Activated CD8-positive, alpha-beta T cell treated with anti-CD3 and anti-CD28 coated beads, Interleukin-2, amount 10 ng/mL, durations not matched to agents 7 days and 5 days (primary cell): Measurements from ENCODE around the gene PRKAB2. TPM values are rescaled to one million over a fixed set of nuclear protein-coding genes. Genes with fewer than 3 reads are reported as not detected.
"Not testable (repeated sequence)": the region's sequence is repeated elsewhere in the genome, so short reads cannot be mapped to it uniquely, and the experiment has no call there.

Experiments used
- ATAC-seq: fragments of 150-1000 bp; cut with Tn5 transposase; one replicate; pipeline ENCODE4 v1.10.0; 2021; ENCODE audit warnings: moderate library complexity
- CTCF ChIA-PET: fragments of 350-600 bp; sonication (Branson Sonifier 250); formaldehyde crosslinking; loops from one replicate; lab custom pipeline; 2021; ENCODE audit warnings: antibody characterized with exemption; lab: Charles Lee
- POLR2A ChIA-PET: fragments of 350-600 bp; sonication (Branson Sonifier 250); formaldehyde crosslinking; loops from one replicate; lab custom pipeline; 2021; ENCODE audit warnings: antibody characterized with exemption; lab: Charles Lee
- DNase-seq: peaks from one replicate; pipeline ENCODE4 v3.0.0-alpha.2; 2020
- H3K27ac Mint-ChIP-seq: one replicate; pipeline ENCODE4 v1.8.0; 2021; ENCODE audit warnings: mild to moderate bottlenecking, mixed read lengths
- H3K27me3 Mint-ChIP-seq: one replicate; pipeline ENCODE4 v1.8.0; 2021; ENCODE audit warnings: low read depth, mixed read lengths
- H3K36me3 Mint-ChIP-seq: one replicate; pipeline ENCODE4 v1.8.0; 2021; ENCODE audit warnings: low read depth, mixed read lengths
- H3K4me1 Mint-ChIP-seq: one replicate; pipeline ENCODE4 v1.8.0; 2021; ENCODE audit warnings: low read depth, mixed read lengths
- H3K4me3 Mint-ChIP-seq: one replicate; pipeline ENCODE4 v1.8.0; 2021; ENCODE audit warnings: mild to moderate bottlenecking, mixed read lengths
- H3K9me3 Mint-ChIP-seq: one replicate; pipeline ENCODE4 v1.8.0; 2022; ENCODE audit warnings: mixed read lengths; ENCODE audit not compliant: insufficient read depth
- total RNA-seq, 2 experiments: library from RNA; stranded (reverse); gene quantifications; one replicate each; pipeline ENCODE4 v1.2.3, GENCODE V29; 2021

The PRKAB2 gene
- total RNA-seq, 2 experiments from 2014 or later, result 9.6 to 10.4 TPM

DNA sequence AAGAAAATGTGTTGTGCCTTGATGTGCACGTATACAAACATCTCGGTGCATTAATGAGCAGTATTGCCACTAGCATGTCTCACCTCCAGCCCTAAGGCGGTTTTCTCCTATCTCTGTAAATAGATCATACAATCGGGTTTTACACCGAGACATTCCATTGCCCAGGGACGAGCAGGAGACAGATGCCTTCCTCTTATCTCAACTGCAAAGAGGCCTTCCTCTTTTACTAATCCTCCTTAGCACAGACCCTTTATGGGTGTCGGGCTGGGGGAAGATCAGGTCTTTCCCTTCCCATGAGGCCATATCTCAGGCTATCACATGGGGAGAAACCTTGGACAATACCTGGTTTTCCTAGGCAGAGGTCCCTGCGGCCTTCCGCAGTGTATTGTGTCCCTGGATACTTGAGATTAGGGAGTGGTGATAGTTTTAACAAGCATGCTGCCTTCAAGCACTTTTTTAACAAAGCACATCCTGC, 65.8 kb downstream of the PRKAB2 start:
- ATAC-seq, H3K9me3 Mint-ChIP-seq, H3K4me3 Mint-ChIP-seq, DNase-seq, H3K36me3 Mint-ChIP-seq, H3K27ac Mint-ChIP-seq: not testable (repeated sequence)
- ChIA-PET CTCF (interaction anchor here (0.9 kb wide), 1 partner anchor 27 kb away, joined by 3 read pairs; no protein-coding TSS in a partner anchor), POLR2A (interaction anchor here (2.7 kb wide), 1 partner anchor 22 kb away, joined by 16 read pairs; no protein-coding TSS in a partner anchor)
- Mint-ChIP-seq H3K4me1 (peaks cover 20% of the 10 kb centered on the region), H3K27me3 (peaks cover 28% of the 10 kb centered on the region)

DNA sequence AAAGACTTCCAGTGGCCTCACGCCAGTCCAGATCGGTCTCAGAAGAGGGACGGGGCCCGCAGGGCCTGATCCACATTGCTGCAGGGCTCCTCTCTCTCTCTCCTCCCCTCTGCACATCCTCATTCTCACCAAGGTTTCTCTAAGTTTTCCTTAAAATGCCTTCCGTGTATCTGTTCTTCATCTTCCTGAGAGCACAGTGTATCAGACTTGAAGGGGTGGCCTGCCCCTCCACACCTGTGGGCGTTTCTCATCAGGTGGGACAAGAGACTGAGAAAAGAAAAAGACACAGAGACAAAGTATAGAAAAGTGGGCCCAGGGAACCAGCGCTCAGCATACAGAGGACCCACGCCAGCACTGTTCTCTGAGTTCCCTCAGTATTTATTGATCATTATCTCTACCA, 66.4 kb downstream of the PRKAB2 start:
- H3K4me3 Mint-ChIP-seq, result no peak overlapping the region
- H3K9me3 Mint-ChIP-seq, result no peaks in the 10 kb centered on the region
- no peak for DNase-seq
- no peak for ATAC-seq
- ChIA-PET CTCF (no interaction called here), POLR2A (interaction anchor here (1.6 kb wide), 1 partner anchor 11 kb away, joined by 4 read pairs; no protein-coding TSS in a partner anchor)
- H3K4me1 Mint-ChIP-seq, result peaks cover 20% of the 10 kb centered on the region
- no peak overlapping the region for H3K27ac Mint-ChIP-seq
- H3K27me3 Mint-ChIP-seq, result peaks cover 26% of the 10 kb centered on the region
- no peaks in the 10 kb centered on the region for H3K36me3 Mint-ChIP-seq

Other genes with a start within 250 kb of the PRKAB2 start
- gene NBPF12, start 234.1 kb downstream of the PRKAB2 start, total RNA-seq, result 10 to 100 TPM; 11.3 to 12.1 TPM
- under 1 TPM; 0.31 to 0.50 TPM for gene FMO5, start 52.9 kb upstream of the PRKAB2 start, total RNA-seq
- gene CHD1L, start 70.2 kb upstream of the PRKAB2 start, total RNA-seq, result 10 to 100 TPM; 62.3 to 63.2 TPM